Jurkat, Clone E6-1 (cell line): ENCODE data around the gene USP17L19. TPM values are rescaled to one million over a fixed set of nuclear protein-coding genes. Genes with fewer than 3 reads are reported as not detected.
"Not testable (repeated sequence)": the region's sequence is repeated elsewhere in the genome, so short reads cannot be mapped to it uniquely, and the experiment has no call there.

ENCODE experiments used
- DNase-seq: peaks from one replicate; pipeline ENCODE4 v3.0.0-alpha.2; 2011; ENCODE audit warnings: low read depth, low spot score
- H3K4me3 ChIP-seq: 2 replicates; pipeline ENCODE4 v1.5.1; 2011; ENCODE audit warnings: mild to moderate bottlenecking, low read length, control low read depth, moderate library complexity
- polyA plus RNA-seq: library from polyadenylated mRNA; unstranded; fragments of >200 nt; gene quantifications from one replicate; pipeline ENCODE4 v1.2.1, GENCODE V29; 2012; ENCODE audit warnings: missing spikeins; ENCODE audit not compliant: insufficient read length, insufficient read depth

Gene USP17L19, protein sequence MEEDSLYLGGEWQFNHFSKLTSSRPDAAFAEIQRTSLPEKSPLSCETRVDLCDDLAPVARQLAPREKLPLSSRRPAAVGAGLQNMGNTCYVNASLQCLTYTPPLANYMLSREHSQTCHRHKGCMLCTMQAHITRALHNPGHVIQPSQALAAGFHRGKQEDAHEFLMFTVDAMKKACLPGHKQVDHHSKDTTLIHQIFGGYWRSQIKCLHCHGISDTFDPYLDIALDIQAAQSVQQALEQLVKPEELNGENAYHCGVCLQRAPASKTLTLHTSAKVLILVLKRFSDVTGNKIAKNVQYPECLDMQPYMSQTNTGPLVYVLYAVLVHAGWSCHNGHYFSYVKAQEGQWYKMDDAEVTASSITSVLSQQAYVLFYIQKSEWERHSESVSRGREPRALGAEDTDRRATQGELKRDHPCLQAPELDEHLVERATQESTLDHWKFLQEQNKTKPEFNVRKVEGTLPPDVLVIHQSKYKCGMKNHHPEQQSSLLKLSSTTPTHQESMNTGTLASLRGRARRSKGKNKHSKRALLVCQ
- not detected for polyA plus RNA-seq

DNA sequence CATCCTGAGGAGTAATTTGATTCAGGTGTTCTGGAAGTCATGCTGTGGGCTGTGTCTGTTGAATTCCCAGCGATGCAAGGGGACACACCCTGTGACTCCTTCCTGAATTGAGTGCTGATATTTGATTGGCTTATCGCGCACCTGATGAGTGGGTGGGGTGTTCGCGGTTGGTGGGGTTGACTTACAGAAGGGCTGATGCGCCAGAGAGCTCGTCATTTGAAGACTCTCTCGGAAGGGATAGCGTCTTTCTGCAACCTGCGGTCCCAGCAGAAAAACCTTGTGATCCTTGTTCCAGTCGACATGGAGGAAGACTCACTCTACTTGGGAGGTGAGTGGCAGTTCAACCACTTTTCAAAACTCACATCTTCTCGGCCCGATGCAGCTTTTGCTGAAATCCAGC is at the start of gene USP17L19:
USP17L19 (plus strand) TSS at position 301 of the 400 bp plus-strand sequence; CDS start at position 301, 0 bp downstream.
- DNase-seq, H3K4me3 ChIP-seq: not testable (repeated sequence)

DNA sequence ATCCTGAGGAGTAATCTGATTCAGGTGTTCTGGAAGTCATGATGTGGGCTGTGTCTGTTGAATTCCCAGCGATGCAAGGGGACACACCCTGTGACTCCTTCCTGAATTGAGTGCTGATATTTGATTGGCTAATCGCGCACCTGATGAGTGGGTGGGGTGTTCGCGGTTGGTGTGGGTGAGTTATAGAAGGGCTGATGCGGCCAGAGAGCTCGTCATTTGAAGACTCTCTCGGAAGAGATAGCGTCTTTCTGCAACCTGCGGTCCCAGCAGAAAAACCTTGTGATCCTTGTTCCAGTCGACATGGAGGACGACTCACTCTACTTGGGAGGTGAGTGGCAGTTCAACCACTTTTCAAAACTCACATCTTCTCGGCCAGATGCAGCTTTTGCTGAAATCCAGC is 42.8 kb upstream of the USP17L19 start, which contains the start of gene USP17L10:
USP17L10 (plus strand) TSS at position 301 of the 400 bp plus-strand sequence; CDS start at position 301, 0 bp downstream.
- not testable (repeated sequence) for H3K4me3 ChIP-seq, DNase-seq

DNA sequence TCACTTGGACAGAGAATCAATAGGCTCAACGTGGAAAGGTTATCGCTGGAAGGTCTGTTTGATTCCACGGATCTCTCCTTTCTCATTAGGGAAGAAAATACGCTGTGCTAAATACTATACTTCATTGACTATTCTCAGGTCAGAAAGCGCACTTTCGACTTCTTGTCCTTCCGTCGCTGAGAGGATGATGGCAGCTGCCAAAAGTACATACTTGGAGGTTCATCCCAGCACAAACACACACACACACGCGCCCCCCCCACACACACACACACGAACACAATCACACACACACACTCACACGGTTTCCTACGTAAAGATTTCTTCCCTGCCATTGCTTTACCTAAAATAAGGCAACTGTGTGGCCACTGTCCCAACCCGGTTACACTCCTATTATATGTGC is 38.5 kb upstream of the USP17L19 start:
- DNase-seq, H3K4me3 ChIP-seq: not testable (repeated sequence)

DNA sequence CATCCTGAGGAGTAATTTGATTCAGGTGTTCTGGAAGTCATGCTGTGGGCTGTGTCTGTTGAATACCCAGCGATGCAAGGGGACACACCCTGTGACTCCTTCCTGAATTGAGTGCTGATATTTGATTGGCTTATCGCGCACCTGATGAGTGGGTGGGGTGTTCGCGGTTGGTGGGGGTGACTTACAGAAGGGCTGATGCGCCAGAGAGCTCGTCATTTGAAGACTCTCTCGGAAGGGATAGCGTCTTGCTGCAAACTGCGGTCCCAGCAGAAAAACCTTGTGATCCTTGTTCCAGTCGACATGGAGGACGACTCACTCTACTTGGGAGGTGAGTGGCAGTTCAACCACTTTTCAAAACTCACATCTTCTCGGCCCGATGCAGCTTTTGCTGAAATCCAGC is 38.1 kb upstream of the USP17L19 start, which contains the start of gene USP17L11:
USP17L11 (plus strand) TSS at position 301 of the 400 bp plus-strand sequence; CDS start at position 301, 0 bp downstream.
- H3K4me3 ChIP-seq, DNase-seq: not testable (repeated sequence)

DNA sequence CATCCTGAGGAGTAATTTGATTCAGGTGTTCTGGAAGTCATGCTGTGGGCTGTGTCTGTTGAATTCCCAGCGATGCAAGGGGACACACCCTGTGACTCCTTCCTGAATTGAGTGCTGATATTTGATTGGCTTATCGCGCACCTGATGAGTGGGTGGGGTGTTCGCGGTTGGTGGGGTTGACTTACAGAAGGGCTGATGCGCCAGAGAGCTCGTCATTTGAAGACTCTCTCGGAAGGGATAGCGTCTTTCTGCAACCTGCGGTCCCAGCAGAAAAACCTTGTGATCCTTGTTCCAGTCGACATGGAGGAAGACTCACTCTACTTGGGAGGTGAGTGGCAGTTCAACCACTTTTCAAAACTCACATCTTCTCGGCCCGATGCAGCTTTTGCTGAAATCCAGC is 33.3 kb upstream of the USP17L19 start, which contains the start of gene USP17L12:
USP17L12 (plus strand) TSS at position 301 of the 400 bp plus-strand sequence; CDS start at position 301, 0 bp downstream.
- H3K4me3 ChIP-seq, DNase-seq: not testable (repeated sequence)

DNA sequence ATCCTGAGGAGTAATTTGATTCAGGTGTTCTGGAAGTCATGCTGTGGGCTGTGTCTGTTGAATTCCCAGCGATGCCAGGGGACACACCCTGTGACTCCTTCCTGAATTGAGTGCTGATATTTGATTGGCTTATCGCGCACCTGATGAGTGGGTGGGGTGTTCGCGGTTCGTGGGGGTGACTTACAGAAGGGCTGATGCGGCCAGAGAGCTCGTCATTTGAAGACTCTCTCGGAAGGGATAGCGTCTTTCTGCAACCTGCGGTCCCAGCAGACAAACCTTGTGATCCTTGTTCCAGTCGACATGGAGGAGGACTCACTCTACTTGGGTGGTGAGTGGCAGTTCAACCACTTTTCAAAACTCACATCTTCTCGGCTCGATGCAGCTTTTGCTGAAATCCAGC is 28.6 kb upstream of the USP17L19 start, which contains the start of gene USP17L13:
USP17L13 (plus strand) TSS at position 301 of the 400 bp plus-strand sequence; CDS start at position 301, 0 bp downstream.
- H3K4me3 ChIP-seq, DNase-seq: not testable (repeated sequence)

GRCh38 chr4:9230249-9230648 is 22.9 kb upstream of the USP17L19 start:
- not testable (repeated sequence) for DNase-seq, H3K4me3 ChIP-seq

DNA sequence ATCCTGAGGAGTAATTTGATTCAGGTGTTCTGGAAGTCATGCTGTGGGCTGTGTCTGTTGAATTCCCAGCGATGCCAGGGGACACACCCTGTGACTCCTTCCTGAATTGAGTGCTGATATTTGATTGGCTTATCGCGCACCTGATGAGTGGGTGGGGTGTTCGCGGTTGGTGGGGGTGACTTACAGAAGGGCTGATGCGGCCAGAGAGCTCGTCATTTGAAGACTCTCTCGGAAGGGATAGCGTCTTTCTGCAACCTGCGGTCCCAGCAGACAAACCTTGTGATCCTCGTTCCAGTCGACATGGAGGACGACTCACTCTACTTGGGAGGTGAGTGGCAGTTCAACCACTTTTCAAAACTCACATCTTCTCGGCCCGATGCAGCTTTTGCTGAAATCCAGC is 19.1 kb upstream of the USP17L19 start, which contains the start of gene USP17L15:
USP17L15 (plus strand) TSS at position 301 of the 400 bp plus-strand sequence; CDS start at position 301, 0 bp downstream.
- not testable (repeated sequence) for DNase-seq, H3K4me3 ChIP-seq

DNA sequence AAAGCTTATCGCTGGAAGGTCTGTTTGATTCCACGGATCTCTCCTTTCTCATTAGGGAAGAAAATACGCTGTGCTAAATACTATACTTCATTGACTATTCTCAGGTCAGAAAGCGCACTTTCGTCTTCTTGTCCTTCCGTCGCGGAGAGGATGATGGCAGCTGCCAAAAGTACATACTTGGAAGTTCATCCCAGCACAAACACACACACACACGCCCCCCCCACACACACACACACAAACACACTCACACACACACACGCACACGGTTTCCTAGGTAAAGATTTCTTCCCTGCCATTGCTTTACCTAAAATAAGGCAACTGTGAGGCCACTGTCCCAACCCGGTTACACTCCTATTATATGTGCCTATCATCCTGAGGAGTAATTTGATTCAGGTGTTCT is 14.7 kb upstream of the USP17L19 start:
- not testable (repeated sequence) for DNase-seq, H3K4me3 ChIP-seq

DNA sequence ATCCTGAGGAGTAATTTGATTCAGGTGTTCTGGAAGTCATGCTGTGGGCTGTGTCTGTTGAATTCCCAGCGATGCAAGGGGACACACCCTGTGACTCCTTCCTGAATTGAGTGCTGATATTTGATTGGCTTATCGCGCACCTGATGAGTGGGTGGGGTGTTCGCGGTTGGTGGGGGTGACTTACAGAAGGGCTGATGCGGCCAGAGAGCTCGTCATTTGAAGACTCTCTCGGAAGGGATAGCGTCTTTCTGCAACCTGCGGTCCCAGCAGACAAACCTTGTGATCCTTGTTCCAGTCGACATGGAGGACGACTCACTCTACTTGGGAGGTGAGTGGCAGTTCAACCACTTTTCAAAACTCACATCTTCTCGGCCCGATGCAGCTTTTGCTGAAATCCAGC is 9.6 kb upstream of the USP17L19 start, which contains the start of gene USP17L17:
USP17L17 (plus strand) TSS at position 301 of the 400 bp plus-strand sequence; CDS start at position 301, 0 bp downstream.
- H3K4me3 ChIP-seq, DNase-seq: not testable (repeated sequence)

DNA sequence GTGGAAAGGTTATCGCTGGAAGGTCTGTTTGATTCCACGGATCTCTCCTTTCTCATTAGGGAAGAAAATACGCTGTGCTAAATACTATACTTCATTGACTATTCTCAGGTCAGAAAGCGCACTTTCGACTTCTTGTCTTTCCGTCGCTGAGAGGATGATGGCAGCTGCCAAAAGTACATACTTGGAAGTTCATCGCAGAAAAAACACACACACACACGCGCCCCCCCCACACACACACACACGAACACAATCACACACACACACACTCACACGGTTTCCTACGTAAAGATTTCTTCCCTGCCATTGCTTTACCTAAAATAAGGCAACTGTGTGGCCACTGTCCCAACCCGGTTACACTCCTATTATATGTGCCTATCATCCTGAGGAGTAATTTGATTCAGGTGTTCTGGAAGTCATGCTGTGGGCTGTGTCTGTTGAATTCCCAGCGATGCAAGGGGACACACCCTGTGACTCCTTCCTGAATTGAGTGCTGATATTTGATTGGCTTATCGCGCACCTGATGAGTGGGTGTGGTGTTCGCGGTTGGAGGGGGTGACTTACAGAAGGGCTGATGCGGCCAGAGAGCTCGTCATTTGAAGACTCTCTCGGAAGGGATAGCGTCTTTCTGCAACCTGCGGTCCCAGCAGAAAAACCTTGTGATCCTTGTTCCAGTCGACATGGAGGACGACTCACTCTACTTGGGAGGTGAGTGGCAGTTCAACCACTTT is 5.1 kb upstream of the USP17L19 start, which contains the start of gene USP17L18:
USP17L18 (plus strand) TSS at position 678 of the 728 bp plus-strand sequence; CDS start at position 678, 0 bp downstream.
- not testable (repeated sequence) for H3K4me3 ChIP-seq, DNase-seq

- not testable (repeated sequence) for DNase-seq, H3K4me3 ChIP-seq
Observed at GRCh38 chr4:9257824-9258223, 4.6 kb downstream of the USP17L19 start, which contains the start of gene USP17L20. USP17L20 (plus strand) TSS chr4:9258124; CDS start chr4:9258124, 0 bp downstream.

DNA sequence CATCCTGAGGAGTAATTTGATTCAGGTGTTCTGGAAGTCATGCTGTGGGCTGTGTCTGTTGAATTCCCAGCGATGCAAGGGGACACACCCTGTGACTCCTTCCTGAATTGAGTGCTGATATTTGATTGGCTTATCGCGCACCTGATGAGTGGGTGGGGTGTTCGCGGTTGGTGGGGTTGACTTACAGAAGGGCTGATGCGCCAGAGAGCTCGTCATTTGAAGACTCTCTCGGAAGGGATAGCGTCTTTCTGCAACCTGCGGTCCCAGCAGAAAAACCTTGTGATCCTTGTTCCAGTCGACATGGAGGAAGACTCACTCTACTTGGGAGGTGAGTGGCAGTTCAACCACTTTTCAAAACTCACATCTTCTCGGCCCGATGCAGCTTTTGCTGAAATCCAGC is 9.4 kb downstream of the USP17L19 start, which contains the start of gene USP17L21:
USP17L21 (plus strand) TSS at position 301 of the 400 bp plus-strand sequence; CDS start at position 301, 0 bp downstream.
- H3K4me3 ChIP-seq: not testable (repeated sequence)

GRCh38 chr4:9267319-9267718 is 14.1 kb downstream of the USP17L19 start, which contains the start of gene USP17L22:
USP17L22 (plus strand) TSS chr4:9267619; CDS start chr4:9267619, 0 bp downstream.
- not testable (repeated sequence) for H3K4me3 ChIP-seq, DNase-seq

More for the DNA sequence above, 9.4 kb downstream of the USP17L19 start, which contains the start of gene USP17L21:
- DNase-seq: not testable (repeated sequence)

- DNase-seq, H3K4me3 ChIP-seq: not testable (repeated sequence)
Observed at GRCh38 chr4:9271719-9272118, 18.5 kb downstream of the USP17L19 start.
